HFF-Myc (cell line): ENCODE measurements around the gene ANAPC2.
A peak's percentile ranks its signal among the peaks of the same experiment; 100 is the strongest.

Experiments
- DNase-seq: peaks from one replicate; pipeline ENCODE4 v3.0.0-alpha.2; 2011; ENCODE audit warnings: low read depth; ENCODE audit errors: extremely low read depth
- H3K4me3 ChIP-seq: replicated peaks from 2 replicates; pipeline ENCODE4 v1.5.1; 2011; ENCODE audit warnings: low read depth, mild to moderate bottlenecking, control low read depth, low read length
- CTCF ChIP-seq: IDR thresholded peaks from 2 replicates; pipeline ENCODE4 v1.5.1; 2012; ENCODE audit warnings: mild to moderate bottlenecking, low read depth, low read length, control low read depth; ENCODE audit errors: missing control alignments

The ANAPC2 gene

GRCh38 chr9:137191691-137192447, 3.5 kb upstream of the ANAPC2 start:
- TF ChIP-seq CTCF = no peak
- DNase-seq = no peak
- H3K4me3 ChIP-seq = no peak overlapping the region

GRCh38 chr9:137191245-137191644, 2.9 kb upstream of the ANAPC2 start:
- DNase-seq = no peak
- no peak for TF ChIP-seq CTCF
- no peak overlapping the region for H3K4me3 ChIP-seq

- no peak for DNase-seq
- peak overlapping the region; percentile 94; the same call in 1 of the 2 replicates for H3K4me3 ChIP-seq
- TF ChIP-seq CTCF = peak; percentile 4
Observed at GRCh38 chr9:137190315-137190856, 2.0 kb upstream of the ANAPC2 start.

GRCh38 chr9:137189297-137190295, 1.2 kb upstream of the ANAPC2 start:
- TF ChIP-seq CTCF = no peak

GRCh38 chr9:137188086-137188489, 272 bp downstream of the ANAPC2 start:
- no peak for TF ChIP-seq CTCF
- DNase-seq = no peak
- H3K4me3 ChIP-seq = peak overlapping the region; percentile 94

More at GRCh38 chr9:137189297-137190295, 1.2 kb upstream of the ANAPC2 start:
- no peak for DNase-seq
- H3K4me3 ChIP-seq = peak overlapping the region; percentile 94

GRCh38 chr9:137187386-137187785, 974 bp downstream of the ANAPC2 start:
- TF ChIP-seq CTCF = no peak
- H3K4me3 ChIP-seq = peak overlapping the region; percentile 94
- DNase-seq = no peak
